ENCODE data around the gene SIM1.

SIM1 gene

GRCh38 chr6:100457311-100457990 is 7.3 kb downstream of the SIM1 start:
- TF ChIP-seq CTCF (IDR thresholded peaks at IDR 0.05; ENCODE audit: low read depth, low read length, missing control alignments), result no peak
- no peak overlapping the region for H3K4me3 ChIP-seq (ENCODE audit: low read depth, low read length)
- DNase-seq (ENCODE audit: low read depth), result no peak
- in situ Hi-C loops (cut with HindIII; ENCODE audit: low sequenced_read_pairs), result no loop called here

DNA sequence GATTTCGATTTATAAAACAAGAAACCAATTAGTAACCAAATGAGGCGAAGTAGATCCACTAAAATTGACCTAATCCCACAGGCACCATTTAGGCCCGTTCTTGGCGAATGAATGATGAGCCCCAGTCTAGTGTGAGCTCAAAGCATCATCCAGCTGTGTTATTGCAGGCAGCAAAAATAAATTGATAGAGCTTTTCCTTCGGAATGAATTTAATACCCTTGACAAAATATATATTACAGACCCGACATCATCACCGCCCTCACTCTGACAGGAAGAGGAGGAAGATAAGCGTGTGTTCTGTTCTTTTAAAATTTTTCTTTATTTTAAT is 7.8 kb downstream of the SIM1 start:
- no peak overlapping the region for H3K4me3 ChIP-seq (ENCODE audit: low read depth, low read length)
- DNase-seq (ENCODE audit: low read depth), result no peak
- in situ Hi-C loops (cut with HindIII; ENCODE audit: low sequenced_read_pairs), result no loop called here
- no peak for TF ChIP-seq CTCF (IDR thresholded peaks at IDR 0.05; ENCODE audit: low read depth, low read length, missing control alignments)

GRCh38 chr6:100456141-100456907 is 8.4 kb downstream of the SIM1 start:
- no peak overlapping the region for H3K4me3 ChIP-seq (ENCODE audit: low read depth, low read length)
- no peak for DNase-seq (ENCODE audit: low read depth)
- in situ Hi-C loops (cut with HindIII; ENCODE audit: low sequenced_read_pairs), result no loop called here
- no peak for TF ChIP-seq CTCF (IDR thresholded peaks at IDR 0.05; ENCODE audit: low read depth, low read length, missing control alignments)

GRCh38 chr6:100455230-100456124 is 9.2 kb downstream of the SIM1 start:
- in situ Hi-C loops (cut with HindIII; ENCODE audit: low sequenced_read_pairs), result no loop called here
- no peak for TF ChIP-seq CTCF (IDR thresholded peaks at IDR 0.05; ENCODE audit: low read depth, low read length, missing control alignments)
- H3K4me3 ChIP-seq (ENCODE audit: low read depth, low read length), result no peak overlapping the region
- DNase-seq (ENCODE audit: low read depth), result no peak

DNA sequence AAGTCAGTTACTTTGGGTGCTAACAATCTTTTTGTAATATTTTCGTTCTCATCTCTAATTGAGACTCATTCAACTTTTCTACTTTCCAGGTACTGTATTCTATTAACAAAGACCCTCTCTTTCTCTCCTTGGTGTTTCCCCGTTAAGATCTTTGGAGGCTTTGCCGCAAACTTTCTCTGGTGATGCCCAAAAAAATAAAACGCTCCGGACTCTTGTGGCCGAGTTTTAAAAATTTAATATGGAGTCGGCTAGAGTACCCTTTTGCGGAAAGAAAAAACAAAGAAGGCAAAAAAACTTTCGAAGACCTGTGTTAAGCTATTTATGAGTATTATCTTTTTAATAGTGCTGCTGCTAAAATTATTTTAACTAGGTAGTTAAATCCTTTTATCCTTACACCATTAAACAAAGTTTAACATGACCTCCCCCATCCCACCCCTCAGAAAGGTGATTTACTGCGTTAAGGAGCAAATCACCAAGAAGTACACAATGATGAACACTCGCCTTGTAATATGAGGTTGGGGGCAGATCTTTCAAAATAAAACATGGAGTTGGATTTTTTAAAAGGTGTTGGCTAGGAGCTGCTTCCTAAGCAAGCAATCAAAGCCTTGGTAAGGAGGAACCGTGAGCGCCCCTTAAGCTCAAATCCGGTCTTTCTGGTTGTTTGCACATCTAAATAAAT is 10.0 kb downstream of the SIM1 start:
- no peak overlapping the region for H3K4me3 ChIP-seq (ENCODE audit: low read depth, low read length)
- TF ChIP-seq CTCF (IDR thresholded peaks at IDR 0.05; ENCODE audit: low read depth, low read length, missing control alignments), result no peak
- in situ Hi-C loops (cut with HindIII; ENCODE audit: low sequenced_read_pairs), result loop anchor here (5.0 kb wide), 1 partner anchor 337 kb away; no protein-coding TSS in a partner anchor
- DNase-seq (ENCODE audit: low read depth), result no peak

Measured in astrocyte of the cerebellum (primary cell).